ENCODE data around the gene ECE1. TPM values are rescaled to one million over a fixed set of nuclear protein-coding genes. Genes with fewer than 3 reads are reported as not detected.

ECE1 gene
- total and polyA plus RNA-seq, 2 of the 4 experiments (the other 2 are of a cell fraction) = 61.8 to 124 TPM

GRCh38 chr1:21200767-21201166 is 89.5 kb downstream of the ECE1 start:
- in situ Hi-C loops (cut with MboI; ENCODE audit: low sequenced_read_pairs) = loop anchor here (25.0 kb wide), 1 partner anchor 663 kb away; no protein-coding TSS in a partner anchor
- intact Hi-C loops (cut with micrococcal nuclease) = no loop called here
- no peaks in the 10 kb centered on the region for H3K36me3 ChIP-seq (ENCODE audit: control insufficient read depth, insufficient read depth, low read length)
- no peak overlapping the region for H2AFZ ChIP-seq (replicated peaks; ENCODE audit: low read length, poor library complexity)
- H3K4me3 ChIP-seq (ENCODE audit: insufficient read depth, low read depth, low read length) = no peak overlapping the region
- H2BK20ac ChIP-seq (ENCODE audit: low read depth, low read length) = no peak overlapping the region
- H3K4me2 ChIP-seq (ENCODE audit: low read depth, low read length) = no peak overlapping the region
- POLR2A ChIA-PET (ENCODE audit: unreplicated experiment) = interaction anchor here (0.6 kb wide), 1 partner anchor 8 kb away, joined by 4 read pairs; no protein-coding TSS in a partner anchor
- H3K9ac ChIP-seq (ENCODE audit: low read depth, low read length) = no peak overlapping the region
- H2BK5ac ChIP-seq (ENCODE audit: low read depth, low read length, poor library complexity, severe bottlenecking) = no peak overlapping the region
- DNase-seq (peak; percentile 62), ATAC-seq (ENCODE audit: low read depth) (peak; percentile 43; the same call in 1 of the 2 replicates)
- no peak overlapping the region for H3K56ac ChIP-seq (ENCODE audit: extremely low read depth, insufficient read depth, low read length)
- no peak overlapping the region for H3K18ac ChIP-seq (ENCODE audit: low read depth, low read length)
- no peaks in the 10 kb centered on the region for H3K4me1 ChIP-seq (ENCODE audit: control insufficient read depth, insufficient read depth, low read length)
- H3K4ac ChIP-seq (ENCODE audit: low read depth, low read length) = no peak overlapping the region
- dilution Hi-C loops (cut with HindIII; ENCODE audit: low sequenced_read_pairs, unreplicated experiment) = no loop called here
- CTCF ChIA-PET = no interaction called here
- H3K27ac ChIP-seq (ENCODE audit: insufficient read depth, low read length) = no peak overlapping the region
- WGBS, 2 experiments (ENCODE audit: extremely low coverage in 2 of 2, insufficient read length in 1 of 2) = 100% methylated on average over 1 of the region's 6 CpGs; no CpG with 5 or more reads in 1 of the 2 experiments
- H3K23ac ChIP-seq (ENCODE audit: low read depth, low read length) = no peak overlapping the region
- BruUV-seq (replicated peaks) = no TSS peak
- H2BK120ac ChIP-seq (ENCODE audit: low read depth, low read length) = no peak overlapping the region
- H4K5ac ChIP-seq (ENCODE audit: low read depth, low read length) = no peak overlapping the region
- H3K14ac ChIP-seq (replicated peaks; ENCODE audit: low read depth, low read length) = no peak overlapping the region
- no peaks in the 10 kb centered on the region for H3K27me3 ChIP-seq (ENCODE audit: control insufficient read depth, insufficient read depth, low read length)
- no peaks in the 10 kb centered on the region for H4K20me1 ChIP-seq (ENCODE audit: insufficient read depth, low read length)
- no peak overlapping the region for H4K8ac ChIP-seq (ENCODE audit: low read depth in 2 of 2, low read length in 2 of 2)
- no peak overlapping the region for H2BK15ac ChIP-seq (ENCODE audit: low read depth, low read length)
- H3K9me1 ChIP-seq (ENCODE audit: insufficient read depth, low read length) = peaks cover 3% of the 10 kb centered on the region; the same call in 1 of the 2 replicates
- H3K79me1 ChIP-seq (ENCODE audit: low read depth in 1 of 2, low read length in 2 of 2) = no peaks in the 10 kb centered on the region
- no peak overlapping the region for H4K91ac ChIP-seq (ENCODE audit: insufficient read depth, low read depth, low read length)
- no peak overlapping the region for H2AK5ac ChIP-seq (ENCODE audit: low read depth, low read length)
- TF ChIP-seq, protein P1, sequence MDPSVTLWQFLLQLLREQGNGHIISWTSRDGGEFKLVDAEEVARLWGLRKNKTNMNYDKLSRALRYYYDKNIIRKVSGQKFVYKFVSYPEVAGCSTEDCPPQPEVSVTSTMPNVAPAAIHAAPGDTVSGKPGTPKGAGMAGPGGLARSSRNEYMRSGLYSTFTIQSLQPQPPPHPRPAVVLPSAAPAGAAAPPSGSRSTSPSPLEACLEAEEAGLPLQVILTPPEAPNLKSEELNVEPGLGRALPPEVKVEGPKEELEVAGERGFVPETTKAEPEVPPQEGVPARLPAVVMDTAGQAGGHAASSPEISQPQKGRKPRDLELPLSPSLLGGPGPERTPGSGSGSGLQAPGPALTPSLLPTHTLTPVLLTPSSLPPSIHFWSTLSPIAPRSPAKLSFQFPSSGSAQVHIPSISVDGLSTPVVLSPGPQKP (IDR thresholded peaks at IDR 0.05; ENCODE audit: borderline replicate concordance, low read depth, low read length) = no peak
- no peak for TF ChIP-seq CTCF (conservative IDR thresholded peaks at IDR 0.05; ENCODE audit: low read depth, low read length)
- TF ChIP-seq NFE2L2 (IDR thresholded peaks at IDR 0.05; ENCODE audit: low read depth, low read length) = peak; percentile 26; the same call in 1 of the 2 replicates
- no peak overlapping the region for H2AK9ac ChIP-seq (replicated peaks; ENCODE audit: low read depth, low read length, poor library complexity)
- H3K9me3 ChIP-seq (ENCODE audit: control insufficient read depth, insufficient read depth, low read length) = no peaks in the 10 kb centered on the region

Measured in IMR-90 (cell line).